GM23338 (cell line): ENCODE measurements around the gene TP53. TPM values are rescaled to one million over a fixed set of nuclear protein-coding genes. Genes with fewer than 3 reads are reported as not detected.

ENCODE experiments used
- ATAC-seq: fragments of 200-7000 bp; cut with Tn5 transposase; 3 replicates; pipeline ENCODE4 v1.9.1; 2020
- DNase-seq: peaks from one replicate; pipeline ENCODE4 v3.0.0-alpha.2; 2015; ENCODE audit warnings: low spot score
- H2AFZ ChIP-seq: fragments of 200-600 bp; sonication (generic); 2 replicates; pipeline ENCODE4 v1.8.0; 2016; ENCODE audit warnings: antibody characterized with exemption, mild to moderate bottlenecking, moderate library complexity
- H3F3A ChIP-seq: fragments of 200-600 bp; sonication (generic); replicated peaks from 2 replicates; pipeline ENCODE4 v1.8.0; 2017; ENCODE audit warnings: antibody characterized with exemption, mixed run types, low read depth
- H3K27ac ChIP-seq: fragments of 200-600 bp; sonication (generic); 2 replicates; pipeline ENCODE4 v1.6.1; 2016; ENCODE audit warnings: low read depth
- H3K27me3 ChIP-seq: fragments of 200-600 bp; sonication (generic); 2 replicates; pipeline ENCODE4 v1.8.0; 2016; ENCODE audit warnings: mild to moderate bottlenecking, mixed run types, moderate library complexity; ENCODE audit not compliant: insufficient read depth
- H3K36me3 ChIP-seq: fragments of 200-600 bp; sonication (generic); 2 replicates; pipeline ENCODE4 v1.8.0; 2016; ENCODE audit warnings: mild to moderate bottlenecking; ENCODE audit not compliant: insufficient read depth
- H3K4me1 ChIP-seq: fragments of 200-600 bp; sonication (generic); 2 replicates; pipeline ENCODE4 v1.8.0; 2016; ENCODE audit warnings: mild to moderate bottlenecking, moderate library complexity; ENCODE audit not compliant: insufficient read depth
- H3K4me2 ChIP-seq: fragments of 200-600 bp; sonication (generic); 2 replicates; pipeline ENCODE4 v1.7.1; 2017; ENCODE audit warnings: mixed run types
- H3K4me3 ChIP-seq: fragments of 200-600 bp; sonication (generic); 2 replicates; pipeline ENCODE4 v1.6.1; 2016; ENCODE audit warnings: mixed run types
- H3K79me2 ChIP-seq: fragments of 200-600 bp; sonication (generic); replicated peaks from 2 replicates; pipeline ENCODE4 v1.8.0; 2017; ENCODE audit warnings: mild to moderate bottlenecking; ENCODE audit not compliant: insufficient read depth
- H3K9me2 ChIP-seq: fragments of 200-600 bp; sonication (generic); 2 replicates; pipeline ENCODE4 v1.8.0; 2017; ENCODE audit not compliant: insufficient read depth
- H4K20me1 ChIP-seq: fragments of 200-600 bp; sonication (generic); replicated peaks from 2 replicates; pipeline ENCODE4 v1.8.0; 2017; ENCODE audit warnings: mild to moderate bottlenecking; ENCODE audit not compliant: insufficient read depth
- H3K27ac Mint-ChIP-seq: 2 replicates; pipeline ENCODE4 v1.8.0; 2020; ENCODE audit warnings: inconsistent platforms, mild to moderate bottlenecking, moderate library complexity, mixed read lengths
- H3K27me3 Mint-ChIP-seq: 3 replicates; pipeline ENCODE4 v1.8.0; 2022; ENCODE audit warnings: low read depth, mild to moderate bottlenecking, moderate library complexity, mixed read lengths, inconsistent platforms; ENCODE audit not compliant: insufficient read depth, poor library complexity
- H3K36me3 Mint-ChIP-seq: 3 replicates; pipeline ENCODE4 v1.8.0; 2021; ENCODE audit warnings: low read depth, mild to moderate bottlenecking, inconsistent platforms, moderate library complexity, mixed read lengths
- H3K4me1 Mint-ChIP-seq: 3 replicates; pipeline ENCODE4 v1.8.0; 2020; ENCODE audit warnings: mild to moderate bottlenecking, inconsistent platforms, mixed read lengths
- H3K4me3 Mint-ChIP-seq: 3 replicates; pipeline ENCODE4 v1.8.0; 2021; ENCODE audit warnings: moderate library complexity, mild to moderate bottlenecking, inconsistent platforms, mixed read lengths
- H3K9me3 Mint-ChIP-seq: 3 replicates; pipeline ENCODE4 v1.8.0; 2020; ENCODE audit warnings: moderate library complexity, mild to moderate bottlenecking, inconsistent platforms, mixed read lengths
- CREB1 ChIP-seq: fragments of 250-450 bp; sonication (Bioruptor Pico); IDR thresholded peaks from 2 replicates; pipeline ENCODE4 v1.5.0; 2020; ENCODE audit warnings: low read depth, mild to moderate bottlenecking, moderate library complexity
- CTCF ChIP-seq, 2 experiments: fragments of 200-600 bp in 1 of 2; sonication (generic) in 1 of 2; conservative IDR thresholded peaks; 2 replicates each; pipeline versions ENCODE4 v1.5.1 to v1.6.1; 2016 to 2017; ENCODE audit warnings: antibody characterized with exemption in 2 of 2, low read depth in 2 of 2, mild to moderate bottlenecking in 2 of 2, moderate library complexity in 1 of 2
- ETS1 ChIP-seq: IDR thresholded peaks from 2 replicates; pipeline ENCODE4 v1.6.1; 2016; ENCODE audit warnings: antibody characterized with exemption
- EZH2 ChIP-seq: fragments of 200-600 bp; sonication (generic); IDR thresholded peaks from one replicate; pipeline ENCODE4 v1.8.0; 2017; ENCODE audit warnings: antibody characterized with exemption, mild to moderate bottlenecking, low read depth; ENCODE audit not compliant: unreplicated experiment
- EZH2phosphoT487 ChIP-seq: fragments of 200-600 bp; sonication (generic); IDR thresholded peaks from one replicate; pipeline ENCODE4 v1.8.1; 2018; ENCODE audit warnings: antibody characterized with exemption; ENCODE audit not compliant: unreplicated experiment
- JUNB ChIP-seq: IDR thresholded peaks from one replicate; pipeline ENCODE4 v1.6.1; 2016; ENCODE audit warnings: antibody characterized with exemption; ENCODE audit not compliant: unreplicated experiment
- NANOG ChIP-seq: IDR thresholded peaks from 2 replicates; pipeline ENCODE4 v1.6.1; 2016; ENCODE audit warnings: antibody characterized with exemption, borderline replicate concordance
- POLR2AphosphoS5 ChIP-seq: IDR thresholded peaks from 2 replicates; pipeline ENCODE4 v1.6.1; 2016; ENCODE audit warnings: antibody characterized with exemption, low read depth
- REST ChIP-seq: IDR thresholded peaks from one replicate; pipeline ENCODE4 v1.6.1; 2018; ENCODE audit warnings: antibody characterized with exemption; ENCODE audit not compliant: unreplicated experiment
- STAT1 ChIP-seq: IDR thresholded peaks from one replicate; pipeline ENCODE4 v1.6.1; 2016; ENCODE audit warnings: antibody characterized with exemption; ENCODE audit not compliant: unreplicated experiment
- ZNF114 ChIP-seq: fragments of 250-450 bp; sonication (Bioruptor Pico); IDR thresholded peaks from 2 replicates; pipeline ENCODE4 v1.5.0; 2020; ENCODE audit warnings: mild to moderate bottlenecking, moderate library complexity
- ZNF331 ChIP-seq: fragments of 250-450 bp; sonication (Bioruptor Pico); IDR thresholded peaks from 2 replicates; pipeline ENCODE4 v1.5.0; 2020; ENCODE audit warnings: low read depth, mild to moderate bottlenecking, moderate library complexity
- ZNF462 ChIP-seq: fragments of 250-450 bp; sonication (Bioruptor Pico); IDR thresholded peaks from 2 replicates; pipeline ENCODE4 v1.5.0; 2020; ENCODE audit warnings: mild to moderate bottlenecking, moderate library complexity
- polyA plus RNA-seq: library from polyadenylated mRNA; unstranded; fragments of >200 nt; fragmentation: Nextera tagmentation; extraction: Ambion mirVana; gene quantifications from 2 replicates; pipeline ENCODE4 v1.2.1, GENCODE V29; 2016
- total RNA-seq: library from RNA; depleted of rRNA; stranded (reverse); fragments of >200 nt; shearing (Covaris generic); gene quantifications from 2 replicates; pipeline ENCODE4 v1.2.3, GENCODE V29; 2014

TP53 gene
- total and polyA plus RNA-seq, 2 experiments from 2014 or later: 119 to 154 TPM

GRCh38 chr17:7727886-7728285 is 40.6 kb upstream of the TP53 start:
- H4K20me1 ChIP-seq: no peaks in the 10 kb centered on the region
- no peaks in the 10 kb centered on the region for H3K4me1 Mint-ChIP-seq
- TF ChIP-seq ZNF331 (no peak), JUNB (no peak), ZNF114 (CRISPR knock-in tag) (no peak), EZH2phosphoT487 (no peak), ZNF462 (CRISPR knock-in tag) (no peak), REST (no peak), NANOG (no peak), CTCF (conservative IDR thresholded peaks at IDR 0.05; ENCODE audit: low read depth in 2 of 2) (no peak), CREB1 (no peak), ETS1 (no peak), STAT1 (no peak), POLR2AphosphoS5 (no peak), EZH2 (no peak)
- no peak for ATAC-seq
- H3K27ac Mint-ChIP-seq: no peak overlapping the region
- no peaks in the 10 kb centered on the region for H3K36me3 Mint-ChIP-seq
- no peak overlapping the region for H3K4me2 ChIP-seq
- H3K4me3 Mint-ChIP-seq: no peak overlapping the region
- no peak overlapping the region for H2AFZ ChIP-seq
- no peak overlapping the region for H3K27ac ChIP-seq
- no peaks in the 10 kb centered on the region for H3F3A ChIP-seq
- no peaks in the 10 kb centered on the region for H3K36me3 ChIP-seq
- no peak overlapping the region for H3K4me3 ChIP-seq
- no peaks in the 10 kb centered on the region for H3K27me3 ChIP-seq
- no peak for DNase-seq
- no peaks in the 10 kb centered on the region for H3K9me2 ChIP-seq
- H3K9me3 Mint-ChIP-seq: no peaks in the 10 kb centered on the region
- H3K4me1 ChIP-seq: no peaks in the 10 kb centered on the region
- H3K27me3 Mint-ChIP-seq: peaks cover 2% of the 10 kb centered on the region
- H3K79me2 ChIP-seq: no peaks in the 10 kb centered on the region
